Measurements from ENCODE around the gene ASB13. TPM values are rescaled to one million over a fixed set of nuclear protein-coding genes. Genes with fewer than 3 reads are reported as not detected.

Gene ASB13
- total and polyA plus RNA-seq, 2 of the 13 experiments (the other 11 are each of a cell fraction or from before 2014, with no cell fraction given): 9.3 to 15.4 TPM

DNA sequence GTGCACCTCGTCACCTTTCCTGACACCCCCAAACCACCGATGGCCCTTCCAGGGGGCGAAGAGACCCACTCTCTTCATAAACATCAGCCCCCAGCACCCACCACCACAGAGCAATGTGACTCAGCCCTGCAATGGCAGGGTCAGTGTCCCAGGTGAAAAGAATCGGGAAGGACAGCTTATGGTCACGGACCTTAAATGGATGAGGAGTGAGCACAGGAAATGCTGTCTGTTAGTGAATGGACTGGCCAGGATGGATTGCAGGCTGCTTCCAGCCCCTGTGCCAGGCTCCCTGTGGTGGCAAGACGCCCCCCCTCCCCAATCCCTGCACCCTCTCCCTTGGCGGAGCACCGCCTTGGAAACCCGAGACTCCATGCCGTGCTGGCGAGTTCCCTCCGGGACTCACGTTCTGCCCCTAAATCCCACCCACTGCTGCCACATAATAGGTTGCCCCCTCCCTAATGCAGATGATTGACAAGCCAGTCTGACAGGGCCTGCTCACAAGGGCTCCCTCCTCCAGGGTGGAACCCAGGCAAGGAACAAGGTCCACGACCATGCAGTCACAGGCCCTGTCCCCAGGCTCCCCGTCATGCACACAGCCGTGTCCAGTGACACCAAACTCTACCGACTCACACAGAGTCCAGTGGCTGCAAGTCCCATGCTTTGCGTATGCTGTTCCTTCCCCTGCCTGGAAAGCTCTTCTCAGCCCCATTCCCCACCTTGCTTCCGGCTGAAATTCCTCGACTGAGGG lies 7.3 kb downstream of the ASB13 start (continued):
- TF ChIP-seq, protein P1, sequence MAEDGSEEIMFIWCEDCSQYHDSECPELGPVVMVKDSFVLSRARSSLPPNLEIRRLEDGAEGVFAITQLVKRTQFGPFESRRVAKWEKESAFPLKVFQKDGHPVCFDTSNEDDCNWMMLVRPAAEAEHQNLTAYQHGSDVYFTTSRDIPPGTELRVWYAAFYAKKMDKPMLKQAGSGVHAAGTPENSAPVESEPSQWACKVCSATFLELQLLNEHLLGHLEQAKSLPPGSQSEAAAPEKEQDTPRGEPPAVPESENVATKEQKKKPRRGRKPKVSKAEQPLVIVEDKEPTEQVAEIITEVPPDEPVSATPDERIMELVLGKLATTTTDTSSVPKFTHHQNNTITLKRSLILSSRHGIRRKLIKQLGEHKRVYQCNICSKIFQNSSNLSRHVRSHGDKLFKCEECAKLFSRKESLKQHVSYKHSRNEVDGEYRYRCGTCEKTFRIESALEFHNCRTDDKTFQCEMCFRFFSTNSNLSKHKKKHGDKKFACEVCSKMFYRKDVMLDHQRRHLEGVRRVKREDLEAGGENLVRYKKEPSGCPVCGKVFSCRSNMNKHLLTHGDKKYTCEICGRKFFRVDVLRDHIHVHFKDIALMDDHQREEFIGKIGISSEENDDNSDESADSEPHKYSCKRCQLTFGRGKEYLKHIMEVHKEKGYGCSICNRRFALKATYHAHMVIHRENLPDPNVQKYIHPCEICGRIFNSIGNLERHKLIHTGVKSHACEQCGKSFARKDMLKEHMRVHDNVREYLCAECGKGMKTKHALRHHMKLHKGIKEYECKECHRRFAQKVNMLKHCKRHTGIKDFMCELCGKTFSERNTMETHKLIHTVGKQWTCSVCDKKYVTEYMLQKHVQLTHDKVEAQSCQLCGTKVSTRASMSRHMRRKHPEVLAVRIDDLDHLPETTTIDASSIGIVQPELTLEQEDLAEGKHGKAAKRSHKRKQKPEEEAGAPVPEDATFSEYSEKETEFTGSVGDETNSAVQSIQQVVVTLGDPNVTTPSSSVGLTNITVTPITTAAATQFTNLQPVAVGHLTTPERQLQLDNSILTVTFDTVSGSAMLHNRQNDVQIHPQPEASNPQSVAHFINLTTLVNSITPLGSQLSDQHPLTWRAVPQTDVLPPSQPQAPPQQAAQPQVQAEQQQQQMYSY (CRISPR knock-in tag; IDR thresholded peaks at IDR 0.05): peak; percentile 96
- peak; percentile 49; the same call in 1 of the 2 replicates for TF ChIP-seq PPARG (CRISPR knock-in tag; conservative IDR thresholded peaks at IDR 0.05)
- no peak for TF ChIP-seq NPAS2 (CRISPR knock-in tag; IDR thresholded peaks at IDR 0.05; ENCODE audit: borderline replicate concordance)
- 0 out of 2 replicates have a peak, but pooled peaks have one; percentile 8 for TF ChIP-seq ZNF841 (CRISPR knock-in tag; IDR thresholded peaks at IDR 0.05; ENCODE audit: borderline replicate concordance)
- no peak for TF ChIP-seq ZNF350 (CRISPR knock-in tag; IDR thresholded peaks at IDR 0.05; ENCODE audit: borderline replicate concordance, low read depth)
- peak; percentile 18; the same call in 1 of the 2 replicates for TF ChIP-seq RXRA (CRISPR knock-in tag; IDR thresholded peaks at IDR 0.05)
- TF ChIP-seq ZNF644 (CRISPR knock-in tag; IDR thresholded peaks at IDR 0.05; ENCODE audit: low read depth): peak; percentile 49; the same call in 1 of the 2 replicates
- peak; percentile 77; the same call in 1 of the 2 replicates for TF ChIP-seq ZNF670 (CRISPR knock-in tag; IDR thresholded peaks at IDR 0.05; ENCODE audit: borderline replicate concordance)
- peak; percentile 68; the same call in 1 of the 2 replicates for TF ChIP-seq SPEN (CRISPR knock-in tag; IDR thresholded peaks at IDR 0.05; ENCODE audit: low read depth)
- TF ChIP-seq, protein P2, sequence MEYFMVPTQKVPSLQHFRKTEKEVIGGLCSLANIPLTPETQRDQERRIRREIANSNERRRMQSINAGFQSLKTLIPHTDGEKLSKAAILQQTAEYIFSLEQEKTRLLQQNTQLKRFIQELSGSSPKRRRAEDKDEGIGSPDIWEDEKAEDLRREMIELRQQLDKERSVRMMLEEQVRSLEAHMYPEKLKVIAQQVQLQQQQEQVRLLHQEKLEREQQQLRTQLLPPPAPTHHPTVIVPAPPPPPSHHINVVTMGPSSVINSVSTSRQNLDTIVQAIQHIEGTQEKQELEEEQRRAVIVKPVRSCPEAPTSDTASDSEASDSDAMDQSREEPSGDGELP (IDR thresholded peaks at IDR 0.05; ENCODE audit: borderline replicate concordance, low read depth): peak; percentile 26; the same call in 1 of the 2 replicates
- TF ChIP-seq, protein P3, sequence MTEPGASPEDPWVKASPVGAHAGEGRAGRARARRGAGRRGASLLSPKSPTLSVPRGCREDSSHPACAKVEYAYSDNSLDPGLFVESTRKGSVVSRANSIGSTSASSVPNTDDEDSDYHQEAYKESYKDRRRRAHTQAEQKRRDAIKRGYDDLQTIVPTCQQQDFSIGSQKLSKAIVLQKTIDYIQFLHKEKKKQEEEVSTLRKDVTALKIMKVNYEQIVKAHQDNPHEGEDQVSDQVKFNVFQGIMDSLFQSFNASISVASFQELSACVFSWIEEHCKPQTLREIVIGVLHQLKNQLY (CRISPR knock-in tag; IDR thresholded peaks at IDR 0.05): no peak
- TF ChIP-seq ZFY (CRISPR knock-in tag; IDR thresholded peaks at IDR 0.05): peak; percentile 65
- peak; percentile 87 for TF ChIP-seq KDM2A (CRISPR knock-in tag; IDR thresholded peaks at IDR 0.05; ENCODE audit: borderline replicate concordance, low read depth)
- TF ChIP-seq POLR2AphosphoS5 (IDR thresholded peaks at IDR 0.05; ENCODE audit: low read depth, low read length): peak; percentile 62
- 0 out of 2 replicates have a peak, but pooled peaks have one; percentile 63 for TF ChIP-seq ZNF33A (CRISPR knock-in tag; IDR thresholded peaks at IDR 0.05; ENCODE audit: borderline replicate concordance)
- TF ChIP-seq, protein P4, sequence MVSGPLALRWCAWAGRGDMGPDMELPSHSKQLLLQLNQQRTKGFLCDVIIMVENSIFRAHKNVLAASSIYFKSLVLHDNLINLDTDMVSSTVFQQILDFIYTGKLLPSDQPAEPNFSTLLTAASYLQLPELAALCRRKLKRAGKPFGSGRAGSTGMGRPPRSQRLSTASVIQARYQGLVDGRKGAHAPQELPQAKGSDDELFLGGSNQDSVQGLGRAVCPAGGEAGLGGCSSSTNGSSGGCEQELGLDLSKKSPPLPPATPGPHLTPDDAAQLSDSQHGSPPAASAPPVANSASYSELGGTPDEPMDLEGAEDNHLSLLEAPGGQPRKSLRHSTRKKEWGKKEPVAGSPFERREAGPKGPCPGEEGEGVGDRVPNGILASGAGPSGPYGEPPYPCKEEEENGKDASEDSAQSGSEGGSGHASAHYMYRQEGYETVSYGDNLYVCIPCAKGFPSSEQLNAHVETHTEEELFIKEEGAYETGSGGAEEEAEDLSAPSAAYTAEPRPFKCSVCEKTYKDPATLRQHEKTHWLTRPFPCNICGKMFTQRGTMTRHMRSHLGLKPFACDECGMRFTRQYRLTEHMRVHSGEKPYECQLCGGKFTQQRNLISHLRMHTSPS (CRISPR knock-in tag; IDR thresholded peaks at IDR 0.05; ENCODE audit: low read depth): peak; percentile 56; the same call in 1 of the 2 replicates
- TF ChIP-seq ZNF446 (CRISPR knock-in tag; IDR thresholded peaks at IDR 0.05): no peak
- TF ChIP-seq ZNF724P (CRISPR knock-in tag; IDR thresholded peaks at IDR 0.05; ENCODE audit: borderline replicate concordance): 0 out of 2 replicates have a peak, but pooled peaks have one; percentile 57
- TF ChIP-seq, protein P5, sequence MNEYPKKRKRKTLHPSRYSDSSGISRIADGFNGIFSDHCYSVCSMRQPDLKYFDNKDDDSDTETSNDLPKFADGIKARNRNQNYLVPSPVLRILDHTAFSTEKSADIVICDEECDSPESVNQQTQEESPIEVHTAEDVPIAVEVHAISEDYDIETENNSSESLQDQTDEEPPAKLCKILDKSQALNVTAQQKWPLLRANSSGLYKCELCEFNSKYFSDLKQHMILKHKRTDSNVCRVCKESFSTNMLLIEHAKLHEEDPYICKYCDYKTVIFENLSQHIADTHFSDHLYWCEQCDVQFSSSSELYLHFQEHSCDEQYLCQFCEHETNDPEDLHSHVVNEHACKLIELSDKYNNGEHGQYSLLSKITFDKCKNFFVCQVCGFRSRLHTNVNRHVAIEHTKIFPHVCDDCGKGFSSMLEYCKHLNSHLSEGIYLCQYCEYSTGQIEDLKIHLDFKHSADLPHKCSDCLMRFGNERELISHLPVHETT (CRISPR knock-in tag; conservative IDR thresholded peaks at IDR 0.05): no peak
